ENCODE data around the gene ADCY6. TPM values are rescaled to one million over a fixed set of nuclear protein-coding genes. Genes with fewer than 3 reads are reported as not detected.

ADCY6 gene
- total RNA-seq, 1 experiment from 2014 or later, result 24.1 TPM

- H3K27ac ChIP-seq (ENCODE audit: low read length), result 0 out of 2 replicates have a peak overlapping the region, but pooled peaks have one; percentile 39
- POLR2A ChIA-PET, result no interaction called here
- in situ Hi-C loops (cut with HindIII; ENCODE audit: low pct_unique_long_range_greater_than_20kb, low sequenced_read_pairs), result no loop called here
Measured at GRCh38 chr12:48818831-48819590, 30.1 kb upstream of the ADCY6 start.

More at GRCh38 chr12:48818831-48819590, 30.1 kb upstream of the ADCY6 start:
- DNase-seq (ENCODE audit: low read depth, low spot score) (no peak), ATAC-seq (no peak)
- TF ChIP-seq REST (IDR thresholded peaks at IDR 0.05; ENCODE audit: insufficient read depth in 1 of 2, low read depth in 2 of 2, low read length in 1 of 2), result no peak
- TF ChIP-seq CTCF (IDR thresholded peaks at IDR 0.05), result no peak
- TF ChIP-seq TCF7L2 (IDR thresholded peaks at IDR 0.05; ENCODE audit: low read depth, low read length), result no peak
- no peak for TF ChIP-seq SIN3A (IDR thresholded peaks at IDR 0.05; ENCODE audit: borderline replicate concordance, insufficient read depth, low read depth, low read length)
- TF ChIP-seq POLR2AphosphoS5 (IDR thresholded peaks at IDR 0.05; ENCODE audit: low read depth, low read length), result no peak
- peaks cover 23% of the 10 kb centered on the region for H3K4me1 ChIP-seq (ENCODE audit: control insufficient read depth, insufficient read depth, low read length)
- BruUV-seq (replicated peaks), result no TSS peak
- H3K9me3 ChIP-seq (ENCODE audit: control insufficient read depth, insufficient read depth, low read depth, low read length), result no peaks in the 10 kb centered on the region
- CTCF ChIA-PET, result interaction anchor here (0.9 kb wide), 1 partner anchor 77 kb away, joined by 5 read pairs; no protein-coding TSS in a partner anchor
- H3K27me3 ChIP-seq (ENCODE audit: control insufficient read depth, insufficient read depth, low read length), result no peaks in the 10 kb centered on the region
- intact Hi-C loops (cut with micrococcal nuclease; ENCODE audit: unreplicated experiment), result no loop called here
- H3K4me3 ChIP-seq (ENCODE audit: low read depth in 2 of 2, low read length in 2 of 2), result peak overlapping the region; percentile 58 to 67
- no peaks in the 10 kb centered on the region; the same call in 1 of the 2 replicates for H3K36me3 ChIP-seq (ENCODE audit: control insufficient read depth, insufficient read depth, low read length)
